T-helper 2 cell (primary cell): ENCODE data around the gene PTGER1.
A peak's percentile ranks its signal among the peaks of the same experiment; 100 is the strongest.

Source experiments
- DNase-seq, 5 experiments: peaks; one replicate each; pipeline versions ENCODE4 v3.0.0 to v3.0.0-alpha.2; 2012 to 2022

The PTGER1 gene

DNA sequence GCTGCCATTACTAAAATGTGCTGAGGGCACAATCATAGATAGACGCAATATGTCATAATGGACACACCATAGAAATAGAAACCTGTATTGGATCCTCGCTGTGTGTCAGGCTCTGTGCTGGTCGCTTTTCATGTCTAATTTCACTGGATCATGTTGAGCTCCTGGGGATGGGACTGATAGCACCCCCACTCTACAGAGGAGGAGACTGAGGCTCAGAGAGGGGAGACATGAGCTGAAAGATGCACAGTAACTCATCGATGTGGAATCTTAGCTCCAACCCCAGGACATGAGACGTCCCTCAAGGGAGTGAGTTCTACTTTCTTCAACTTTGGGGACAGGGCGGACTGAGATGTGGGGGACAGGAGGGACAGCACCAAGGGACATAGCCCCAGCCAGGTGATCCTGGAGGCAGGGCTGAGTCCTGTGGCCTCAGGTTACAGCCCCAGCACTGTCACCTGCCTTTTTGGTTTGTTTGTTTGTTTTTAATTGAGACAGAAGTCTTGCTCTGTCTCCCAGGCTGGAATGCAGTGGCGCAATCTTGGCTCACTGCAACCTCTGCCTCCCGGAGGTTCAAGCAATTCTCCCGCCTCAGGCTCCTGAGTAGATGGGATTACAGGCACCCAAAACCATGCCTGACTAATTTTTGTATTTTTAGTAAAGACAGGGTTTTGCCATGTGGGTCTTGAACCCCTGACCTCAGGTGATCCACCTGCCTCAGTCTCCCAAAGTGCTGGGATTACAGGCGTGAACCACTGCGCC, 27.4 kb upstream of the PTGER1 start:
- DNase-seq: no peak

DNA sequence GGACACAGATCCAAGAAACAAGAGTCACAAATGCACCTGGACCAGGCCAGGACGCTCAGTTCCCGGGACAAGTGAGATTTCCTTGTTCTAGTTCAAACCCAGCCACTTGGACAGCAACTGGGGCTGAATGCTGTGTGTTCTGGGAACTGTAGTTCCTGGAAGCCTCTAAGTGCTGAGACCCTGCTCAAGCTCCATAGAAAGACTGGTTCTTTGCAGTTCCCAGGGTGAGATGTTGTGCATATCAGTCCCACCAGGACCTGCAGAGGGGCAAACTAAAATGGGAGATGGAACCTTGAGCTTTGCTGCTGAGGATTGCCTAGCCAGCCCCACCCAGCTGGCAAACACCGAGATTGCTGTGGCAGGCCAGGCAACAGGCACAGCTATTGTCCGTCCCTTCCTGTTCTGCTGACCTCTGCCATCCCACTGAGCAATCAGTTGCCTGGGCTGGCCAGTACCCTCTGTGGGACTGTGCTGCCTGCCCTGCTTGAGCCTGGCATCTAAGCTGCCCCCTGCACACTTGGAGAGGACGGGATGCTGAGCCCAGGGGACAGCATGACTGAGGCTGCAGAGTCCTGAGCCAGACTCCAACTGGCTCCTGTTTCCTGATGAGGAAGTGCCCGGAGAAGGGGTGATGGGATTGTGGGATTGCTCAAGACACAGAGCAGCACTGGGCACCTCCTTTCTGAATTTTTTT, 22.2 kb upstream of the PTGER1 start:
- no peak for DNase-seq

DNA sequence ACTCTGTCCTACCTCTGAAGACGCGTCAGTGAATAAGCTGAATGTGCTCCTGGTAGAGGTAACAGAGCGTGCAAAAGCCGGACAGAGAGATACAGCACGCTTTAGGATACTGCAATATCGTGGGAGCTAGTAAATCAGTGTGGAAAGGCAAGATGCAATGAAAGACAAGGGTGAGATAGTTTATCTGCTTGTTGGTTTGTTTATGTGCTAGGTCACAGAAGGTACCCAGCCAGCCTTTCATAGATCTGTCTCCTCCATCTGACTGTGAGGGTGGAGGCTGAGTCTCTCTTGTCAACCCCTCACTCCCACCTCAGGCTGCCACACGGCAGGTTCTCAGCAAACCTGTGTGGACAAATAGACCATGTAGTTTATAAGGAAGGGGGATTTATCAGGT, 21.7 kb upstream of the PTGER1 start:
- DNase-seq: no peak

DNA sequence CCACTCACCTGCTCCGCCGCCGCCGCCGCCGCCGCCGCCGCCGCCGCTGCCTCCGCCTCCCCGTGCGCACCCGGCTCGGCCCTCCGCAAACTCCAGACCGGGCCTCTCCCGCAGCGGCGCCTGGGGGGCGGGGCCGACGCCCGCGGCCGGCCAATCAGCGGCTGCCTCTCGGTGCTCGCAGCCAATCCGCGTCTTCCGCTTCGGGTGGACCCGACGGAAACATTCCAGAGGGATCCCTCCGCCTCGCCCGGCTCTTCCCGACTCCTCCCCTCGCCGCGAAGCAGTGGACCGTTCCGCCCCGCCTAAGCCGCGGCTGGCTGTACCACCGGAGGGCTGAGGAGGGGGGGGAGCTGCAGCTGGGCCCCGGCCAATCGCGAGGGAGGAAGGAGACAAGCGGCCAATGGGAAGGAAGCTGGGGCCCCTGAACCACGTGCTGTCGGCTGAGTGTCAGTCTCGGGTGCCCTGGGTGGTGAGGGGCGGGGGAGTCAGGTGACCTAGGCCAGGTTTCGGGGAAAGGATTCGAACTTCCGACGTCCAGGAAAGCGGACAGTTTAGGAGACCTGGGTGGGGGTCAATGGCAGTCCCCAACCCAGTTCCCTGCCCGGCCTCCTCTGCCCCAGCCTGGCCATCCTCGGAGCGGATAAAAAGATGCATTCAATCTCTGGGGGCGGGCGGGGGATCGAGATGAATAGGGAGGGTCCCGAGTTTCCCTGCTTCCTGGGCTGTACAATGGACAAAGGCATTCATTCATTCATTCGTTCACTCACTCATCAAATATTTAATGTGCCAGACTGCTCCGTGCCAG, 21.1 kb upstream of the PTGER1 start, which contains the start of gene GIPC1:
Gene GIPC1, minus strand, starts transcription at position 99 of the 805 bp plus-strand sequence. CDS start 13,151 bp downstream, outside the sequence.
- DNase-seq: peak; percentile 70 to 89 (median 77)

DNA sequence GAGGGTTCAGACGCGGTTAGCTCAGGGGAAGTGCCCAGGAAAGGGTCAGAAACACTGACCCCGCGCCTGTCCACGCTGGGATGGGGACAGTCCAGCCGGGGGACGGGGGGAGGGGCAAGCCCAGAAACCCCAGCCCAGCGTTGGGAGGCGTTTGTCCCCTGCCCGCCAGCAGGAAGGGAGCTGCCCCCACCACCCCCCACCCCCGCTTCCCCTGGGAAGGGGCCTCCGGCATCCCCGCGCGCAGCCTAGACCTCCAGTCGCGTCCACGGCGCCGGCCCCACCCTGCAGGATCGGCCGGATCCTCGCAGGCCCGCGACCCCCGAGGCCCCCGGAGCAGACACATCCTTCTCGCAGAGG, 20.5 kb upstream of the PTGER1 start:
- DNase-seq: no peak

DNA sequence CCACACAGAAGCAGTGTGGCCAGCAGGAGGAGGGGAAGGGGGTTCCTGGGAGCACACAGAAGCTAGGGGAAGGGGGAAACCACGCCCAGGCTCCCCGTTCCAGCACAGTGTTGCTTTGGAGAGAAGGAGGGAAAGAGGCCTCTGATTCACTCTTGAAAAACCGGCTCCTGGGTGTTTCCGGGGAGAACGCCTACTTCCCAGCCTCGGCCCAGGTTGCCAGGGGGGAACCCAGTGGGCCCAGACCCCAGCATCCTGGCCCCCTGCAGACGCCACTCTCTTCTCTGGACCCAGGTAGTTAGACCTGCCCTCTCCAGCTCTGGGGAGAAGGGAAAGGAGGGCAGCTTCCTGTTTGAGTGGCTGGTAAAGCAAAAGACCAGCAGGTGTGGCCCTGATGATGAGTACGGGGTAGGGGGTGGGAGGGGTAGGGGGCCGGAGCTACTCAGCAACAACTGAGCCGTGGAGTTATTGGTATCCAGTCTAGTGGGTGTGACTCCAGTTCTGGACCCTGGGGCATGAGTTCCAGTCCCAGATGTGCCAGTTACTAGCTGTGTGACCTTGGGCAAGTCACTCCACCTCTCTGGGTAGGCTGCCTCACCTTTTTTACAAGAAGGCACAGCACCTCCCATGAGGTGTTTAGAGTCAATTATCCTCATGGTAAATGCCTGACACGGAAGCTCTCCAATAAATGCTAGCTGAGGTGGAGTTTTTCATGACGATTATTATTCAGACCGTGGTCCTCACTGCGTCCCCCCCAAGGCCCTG, 19.9 kb upstream of the PTGER1 start:
- DNase-seq: no peak

DNA sequence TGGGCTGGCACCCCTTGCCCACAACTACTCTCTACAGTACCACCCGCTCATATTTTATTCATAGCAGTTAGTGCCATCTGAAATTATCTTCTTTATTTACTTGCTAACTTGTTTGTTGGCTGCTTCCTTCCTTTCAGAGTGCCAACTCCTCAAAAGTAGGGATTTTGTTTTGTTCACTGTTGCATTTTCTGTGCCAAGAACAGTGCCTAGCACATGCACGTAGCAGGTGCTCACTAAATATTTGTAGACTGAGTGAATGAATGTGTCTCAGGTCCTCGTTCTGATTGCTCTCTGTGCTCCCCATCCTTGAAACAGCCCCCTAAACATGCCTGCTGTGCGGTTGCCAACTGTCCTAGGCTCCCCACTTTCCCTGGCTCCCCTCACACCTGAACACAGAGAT, 19.3 kb upstream of the PTGER1 start:
- no peak for DNase-seq

DNA sequence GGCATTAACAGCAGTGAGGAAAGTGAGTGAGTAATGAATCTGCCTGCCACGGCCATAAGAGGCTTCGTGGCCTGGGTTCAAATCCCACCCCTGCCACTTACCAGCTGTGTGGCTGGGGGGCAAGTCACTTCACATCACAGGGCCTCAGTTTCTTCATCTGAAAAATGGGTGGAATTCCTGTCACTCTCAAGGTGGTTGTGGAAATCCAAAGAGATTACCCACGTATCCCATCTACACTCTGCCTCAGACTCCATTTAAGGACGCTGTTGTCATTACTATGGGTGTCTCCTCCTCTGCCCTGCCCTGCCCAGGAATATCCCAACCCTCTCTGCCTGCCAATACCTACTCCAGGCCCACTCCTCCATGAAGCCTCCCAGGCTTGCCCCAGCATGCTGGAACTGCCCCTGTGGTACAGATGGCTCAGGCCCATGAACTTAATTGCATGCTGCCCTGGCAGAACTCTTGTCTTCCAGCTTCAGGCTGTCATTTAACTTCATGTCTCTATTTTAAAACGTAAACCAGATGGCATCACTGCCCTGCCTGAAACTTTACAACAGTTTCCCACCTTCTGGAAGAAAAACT, 17.7 kb upstream of the PTGER1 start:
- DNase-seq: no peak

DNA sequence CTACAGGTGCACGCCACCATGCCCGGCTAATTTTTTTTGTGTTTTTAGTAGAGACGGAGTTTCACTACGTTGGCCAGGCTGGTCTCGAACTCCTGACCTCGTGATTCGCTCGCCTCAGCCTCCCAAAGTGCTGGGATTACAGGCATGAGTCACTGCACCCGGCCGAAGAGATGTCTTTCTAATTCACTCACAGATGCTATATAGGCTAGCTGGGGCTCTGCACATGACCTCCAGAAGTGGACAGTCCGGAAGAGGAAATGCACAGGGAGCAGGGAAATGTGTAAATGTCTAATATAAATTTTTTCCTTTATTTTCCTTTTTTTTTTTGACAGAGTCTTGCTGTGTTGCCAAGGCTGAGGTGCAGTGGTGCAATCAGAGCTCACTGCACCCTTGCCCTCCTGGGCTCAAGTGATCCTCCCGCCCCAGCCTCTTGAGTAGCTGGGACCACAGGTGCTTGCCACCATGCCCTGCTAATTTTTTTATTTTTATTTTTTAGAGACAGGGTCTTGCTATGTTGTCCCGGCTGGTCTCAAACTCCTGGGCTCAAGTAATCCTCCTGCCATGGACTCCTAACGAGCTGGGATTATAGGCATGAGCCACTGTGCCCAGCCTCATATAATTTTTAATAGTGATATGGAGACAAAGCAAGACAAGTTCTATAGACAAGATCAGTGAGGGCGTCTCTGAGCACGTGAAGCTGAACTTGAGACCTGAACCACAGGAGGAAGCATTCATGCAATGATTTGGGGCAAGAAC, 12.4 kb upstream of the PTGER1 start:
- DNase-seq: no peak

DNA sequence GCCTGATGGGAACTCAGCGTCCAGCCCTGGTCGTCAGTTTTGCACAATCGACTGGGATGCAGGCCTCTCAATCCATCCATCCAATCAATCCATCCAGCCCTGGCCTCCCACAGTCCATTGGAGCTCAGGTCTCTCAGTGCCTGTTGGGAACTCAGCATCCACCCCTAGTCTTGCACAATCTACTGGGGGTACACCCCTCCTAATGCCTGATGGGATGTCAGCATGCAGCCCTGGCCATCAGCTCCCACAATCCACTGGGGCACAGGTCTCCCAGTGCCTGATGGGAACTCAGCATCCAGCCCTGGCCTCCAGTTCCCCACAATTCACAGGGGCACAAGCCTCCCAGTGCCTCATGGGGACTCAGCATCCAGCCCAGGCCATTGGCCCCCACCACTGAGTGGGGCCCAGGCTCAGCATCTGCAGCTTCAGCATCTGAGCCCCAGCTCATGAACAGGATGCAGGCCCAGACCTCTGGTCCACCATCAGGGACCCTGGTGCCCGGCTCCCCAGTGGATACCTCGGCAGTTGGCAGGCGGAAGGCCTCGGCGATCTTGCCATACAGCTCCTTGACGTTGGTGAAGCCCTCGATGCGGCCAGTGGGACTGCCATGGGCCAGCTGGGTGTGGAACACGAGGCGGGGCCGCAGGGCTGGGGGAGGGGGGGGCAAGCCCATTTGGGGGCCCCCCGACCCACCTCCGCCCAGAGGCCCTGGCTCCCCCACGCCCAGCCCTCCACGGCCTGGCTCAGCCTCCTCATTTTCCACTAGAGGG, 7.2 kb upstream of the PTGER1 start:
- DNase-seq: no peak

DNA sequence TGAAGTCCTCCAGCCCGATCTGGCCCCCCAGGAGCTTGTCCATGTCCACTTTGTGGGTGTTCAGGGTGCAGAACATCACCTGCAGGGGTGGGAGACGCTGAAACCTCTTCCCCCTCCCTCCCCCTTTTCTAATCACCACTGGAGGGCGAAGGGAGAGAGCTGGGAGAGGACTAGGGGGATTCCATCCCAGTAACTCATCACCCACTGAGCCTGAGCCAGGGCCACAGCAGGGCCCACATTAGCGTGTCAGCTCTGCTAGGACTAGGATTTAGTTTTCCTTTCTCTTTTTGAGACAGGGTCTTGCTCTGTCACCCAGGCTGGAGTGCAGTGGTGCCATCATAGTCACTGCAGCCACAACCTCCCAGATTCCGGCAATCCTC, 5.5 kb upstream of the PTGER1 start:
- no peak for DNase-seq

DNA sequence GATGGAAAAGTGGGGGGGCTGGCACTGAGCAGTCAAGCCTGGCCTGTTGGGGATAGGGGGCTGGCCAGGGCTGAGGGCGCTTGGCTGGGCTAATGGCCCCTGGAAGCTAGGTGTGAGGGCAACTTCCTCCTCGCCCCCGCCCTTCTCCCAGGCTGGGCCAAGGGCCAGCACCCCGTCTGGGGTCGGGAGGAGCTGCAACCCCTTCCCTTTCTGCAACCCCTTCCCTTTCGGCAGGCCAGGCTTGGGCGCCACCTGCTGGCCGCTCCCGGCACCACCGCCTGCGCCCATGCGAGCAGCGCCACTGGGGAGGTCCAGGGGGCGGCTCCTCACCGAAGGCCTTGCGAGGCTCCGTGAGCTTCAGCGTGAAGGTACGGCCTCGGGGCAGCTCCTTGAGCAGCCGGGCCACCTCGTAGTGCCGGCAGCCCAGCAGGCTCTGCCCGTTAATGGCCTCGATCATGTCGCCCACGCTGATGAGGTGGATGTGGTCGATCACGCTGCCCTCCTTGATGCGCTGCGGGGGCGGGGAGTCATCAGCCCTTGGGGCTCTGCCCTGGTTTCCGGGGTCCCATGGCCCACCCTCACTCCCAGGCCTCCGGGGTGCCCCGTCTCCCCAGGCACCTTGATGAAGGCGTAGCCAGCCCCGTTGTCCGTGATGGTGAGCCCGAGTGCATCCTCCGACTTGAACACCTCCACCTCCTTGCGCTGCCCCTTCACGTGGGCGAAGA, 5.0 kb upstream of the PTGER1 start:
- DNase-seq: peak; percentile 49 to 67 (median 55)

DNA sequence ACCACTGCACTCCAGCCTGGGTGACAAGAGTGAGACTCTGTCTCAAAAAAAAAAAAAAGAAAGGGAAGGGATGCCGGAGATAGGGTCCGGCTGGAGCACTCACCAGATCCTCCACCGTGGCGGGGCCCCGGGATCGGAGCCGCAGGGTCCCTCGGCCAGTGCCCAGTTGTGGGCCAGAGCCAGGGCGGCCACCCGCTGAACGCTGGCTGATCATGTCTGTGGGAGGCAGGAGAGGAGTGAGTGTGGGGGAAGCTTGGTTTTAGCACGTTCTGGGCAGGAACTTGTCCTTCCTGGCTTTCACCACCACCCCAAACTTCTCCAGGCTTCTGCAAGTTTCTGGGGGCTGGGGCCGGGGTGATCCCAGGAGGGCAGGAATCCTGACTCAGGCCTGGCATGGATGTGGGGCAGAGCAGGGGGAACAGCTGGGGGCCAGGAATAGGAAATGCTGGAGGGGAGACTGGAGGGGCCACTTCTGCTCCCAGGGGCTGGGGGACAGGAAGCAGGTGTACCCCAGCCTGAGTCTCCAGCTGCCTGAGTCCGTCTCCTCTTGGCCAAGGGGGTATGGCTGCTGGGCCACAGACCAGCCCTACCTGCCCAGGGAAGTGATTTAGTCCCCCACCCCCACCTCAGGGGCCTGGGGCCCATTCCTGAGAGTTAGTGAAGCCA, 4.3 kb upstream of the PTGER1 start:
- DNase-seq: no peak

DNA sequence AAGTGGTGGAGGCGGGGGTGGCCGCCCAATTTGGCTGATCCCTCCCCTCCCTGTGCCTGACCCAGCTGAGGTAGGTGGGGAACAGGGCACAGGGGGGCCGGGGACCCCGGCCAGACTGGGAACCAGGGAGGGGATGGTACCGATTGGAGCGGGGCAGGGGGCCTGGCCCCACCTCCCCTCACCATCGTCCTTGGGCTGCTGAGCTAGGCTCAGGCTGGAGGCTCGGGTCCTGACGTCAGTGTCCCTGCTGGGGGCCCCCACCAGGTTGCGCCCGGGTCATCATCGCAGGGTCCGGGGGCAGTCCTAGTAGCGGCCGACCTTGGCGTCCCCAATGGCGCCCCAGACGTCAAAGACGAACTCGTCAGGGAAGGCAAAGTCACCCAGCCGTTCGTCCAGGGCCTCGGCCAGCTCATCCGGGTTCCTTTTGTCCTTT, 3.0 kb upstream of the PTGER1 start:
- no peak for DNase-seq

DNA sequence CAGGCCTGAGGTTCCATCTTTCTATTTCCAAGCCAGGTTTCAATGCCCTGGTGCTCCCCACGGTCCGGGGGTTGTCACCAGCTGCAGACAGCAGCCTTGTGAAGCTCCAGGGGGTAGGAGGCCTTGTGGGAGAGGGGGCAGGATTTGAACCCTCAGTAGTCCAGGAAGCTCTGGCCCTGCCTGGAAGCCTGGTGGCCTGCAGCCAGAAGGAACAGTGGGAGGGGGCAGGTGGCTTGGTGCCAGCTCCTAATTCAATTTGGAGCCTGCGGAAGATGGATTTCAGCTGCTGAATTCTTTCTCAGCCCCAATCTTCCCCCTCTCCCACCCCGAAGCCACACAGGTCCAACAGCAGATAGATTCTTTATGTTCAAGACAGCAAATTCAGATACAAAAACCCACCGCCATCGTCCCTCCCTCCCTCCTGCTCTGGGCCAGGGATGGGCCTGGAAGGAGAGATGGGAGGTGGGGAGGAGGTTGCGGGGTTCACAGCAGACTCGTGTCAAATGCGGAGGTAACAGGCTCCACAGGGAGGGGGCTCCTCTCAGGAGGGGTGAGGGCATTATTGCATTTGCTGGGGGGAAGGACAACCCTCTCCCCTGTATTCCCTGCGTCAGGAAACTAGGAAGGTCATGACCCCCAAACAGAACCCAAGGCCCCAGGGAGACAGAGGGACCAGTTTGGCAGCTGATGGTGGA, 2.4 kb upstream of the PTGER1 start:
- no peak for DNase-seq

DNA sequence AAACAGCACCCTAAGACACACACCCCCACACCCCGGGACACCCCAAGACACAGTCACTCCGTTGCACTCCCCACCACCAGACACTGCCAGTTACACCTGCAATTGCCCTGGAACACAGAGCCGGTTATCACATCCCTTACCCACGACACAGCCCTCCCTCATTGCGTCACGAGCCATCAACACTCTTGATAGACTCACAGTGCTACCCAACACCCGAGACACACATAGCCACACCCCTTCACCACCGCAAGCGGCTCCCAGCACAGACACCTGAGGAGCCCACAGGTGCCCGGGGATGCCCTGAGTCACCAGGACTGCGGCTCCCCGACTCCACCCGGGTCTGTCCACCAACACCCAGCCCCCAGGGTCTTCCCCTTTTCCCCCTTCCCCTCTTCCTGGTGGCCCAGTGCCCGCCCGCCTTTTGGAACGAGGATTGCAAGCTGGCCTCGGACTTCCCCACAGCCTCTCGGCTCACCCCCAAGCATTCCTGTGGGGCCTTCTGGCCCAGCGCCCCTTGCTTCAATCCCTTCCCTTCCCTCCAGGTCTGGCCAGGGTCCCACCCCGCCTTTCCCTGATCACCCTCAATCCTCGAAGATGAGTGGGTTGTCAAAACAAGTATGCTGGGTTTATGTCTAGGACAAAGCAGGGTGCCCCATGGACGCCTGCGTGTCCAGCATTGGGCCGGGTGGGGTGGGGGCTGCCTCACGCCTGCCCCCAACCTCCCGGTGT, 1.7 kb upstream of the PTGER1 start:
- DNase-seq: peak in 2 of 5 experiments; percentile 41 to 63

DNA sequence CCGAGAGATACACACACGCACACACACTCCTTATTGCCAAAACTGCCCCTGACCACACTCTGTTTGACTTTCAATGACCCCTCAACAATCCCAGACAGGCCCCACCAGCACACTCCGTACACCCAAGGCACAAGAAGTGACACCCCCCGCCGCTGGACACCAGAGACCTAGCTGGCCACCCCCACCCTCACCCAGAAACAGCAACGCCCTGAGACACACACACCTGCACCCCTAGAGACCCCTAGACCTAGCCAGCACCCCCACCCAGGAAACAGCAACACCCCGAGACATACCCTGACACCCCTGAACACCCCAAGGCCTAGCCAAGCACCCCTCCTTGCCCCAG, 1.1 kb upstream of the PTGER1 start:
- DNase-seq: no peak

DNA sequence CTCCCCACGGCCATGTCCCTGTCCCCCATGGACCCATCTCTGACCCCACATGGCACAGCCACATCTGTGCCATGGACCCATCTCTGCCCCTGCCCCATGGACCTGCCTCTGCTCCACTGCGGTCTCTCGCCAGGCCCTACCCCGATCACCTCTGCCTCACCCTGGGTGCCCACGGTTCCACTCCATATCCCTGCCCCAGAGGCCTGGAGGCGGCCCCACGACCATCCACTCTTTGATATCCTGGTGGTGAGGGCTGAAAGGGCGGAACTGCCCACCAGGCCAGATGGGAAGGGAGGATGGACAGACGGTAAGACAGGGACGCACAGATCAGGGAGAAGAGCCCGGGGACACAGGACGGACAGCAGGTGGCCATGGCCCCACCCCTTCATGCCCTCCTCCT, 327 bp downstream of the PTGER1 start:
- DNase-seq: no peak
